GM12891 (cell line): ENCODE measurements around the gene LRRC53.

Source experiments
- POLR2AphosphoS5 ChIP-seq: IDR thresholded peaks from 2 replicates; pipeline ENCODE4 v1.6.1; 2011; ENCODE audit warnings: low read depth, low read length, control low read depth
- TAF1 ChIP-seq: IDR thresholded peaks from 2 replicates; pipeline ENCODE4 v1.6.1; 2011; ENCODE audit warnings: low read depth, low read length, control low read depth

DNA sequence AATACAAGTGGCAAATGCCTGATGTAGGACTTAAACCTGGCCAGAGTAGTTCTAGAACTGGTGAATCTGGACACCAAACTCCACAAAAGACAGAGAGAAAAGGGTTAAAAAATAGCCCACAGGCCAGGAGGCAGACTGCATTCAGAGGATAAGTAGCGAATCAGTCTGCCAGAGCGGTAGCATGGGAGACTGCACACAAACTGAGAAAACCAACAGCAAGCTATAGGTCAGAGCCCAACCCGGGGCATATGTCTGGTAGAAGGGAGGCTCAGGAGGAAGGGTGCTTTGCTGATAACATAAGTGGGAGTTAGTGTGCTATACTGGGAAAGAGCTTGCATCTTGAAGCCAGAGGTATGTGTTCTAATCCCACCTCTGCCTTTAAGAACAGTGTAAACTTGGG, 4.0 kb downstream of the LRRC53 start:
- TF ChIP-seq POLR2AphosphoS5 (no peak), TAF1 (no peak)
